ENCODE data around the gene RNU5B-1.

- TF ChIP-seq CTCF (IDR thresholded peaks at IDR 0.05; ENCODE audit: low read length) (no peak), EZH2 (optimal IDR thresholded peaks at IDR 0.05; ENCODE audit: low read depth, low read length) (no peak)
Observed at GRCh38 chr15:65254758-65255157, 49.7 kb upstream of the RNU5B-1 start.

Measured in MM.1S (cell line).